HG03565 (cell line): ENCODE results near the gene LINC00237.
A peak's percentile ranks its signal among the peaks of the same experiment; 100 is the strongest.

Experiments
- ATAC-seq: cut with Tn5 transposase; IDR thresholded peaks from one replicate; pipeline ENCODE4 v1.9.1; 2021; ENCODE audit warnings: mild to moderate bottlenecking, moderate library complexity; ENCODE audit not compliant: unreplicated experiment

The LINC00237 gene

DNA sequence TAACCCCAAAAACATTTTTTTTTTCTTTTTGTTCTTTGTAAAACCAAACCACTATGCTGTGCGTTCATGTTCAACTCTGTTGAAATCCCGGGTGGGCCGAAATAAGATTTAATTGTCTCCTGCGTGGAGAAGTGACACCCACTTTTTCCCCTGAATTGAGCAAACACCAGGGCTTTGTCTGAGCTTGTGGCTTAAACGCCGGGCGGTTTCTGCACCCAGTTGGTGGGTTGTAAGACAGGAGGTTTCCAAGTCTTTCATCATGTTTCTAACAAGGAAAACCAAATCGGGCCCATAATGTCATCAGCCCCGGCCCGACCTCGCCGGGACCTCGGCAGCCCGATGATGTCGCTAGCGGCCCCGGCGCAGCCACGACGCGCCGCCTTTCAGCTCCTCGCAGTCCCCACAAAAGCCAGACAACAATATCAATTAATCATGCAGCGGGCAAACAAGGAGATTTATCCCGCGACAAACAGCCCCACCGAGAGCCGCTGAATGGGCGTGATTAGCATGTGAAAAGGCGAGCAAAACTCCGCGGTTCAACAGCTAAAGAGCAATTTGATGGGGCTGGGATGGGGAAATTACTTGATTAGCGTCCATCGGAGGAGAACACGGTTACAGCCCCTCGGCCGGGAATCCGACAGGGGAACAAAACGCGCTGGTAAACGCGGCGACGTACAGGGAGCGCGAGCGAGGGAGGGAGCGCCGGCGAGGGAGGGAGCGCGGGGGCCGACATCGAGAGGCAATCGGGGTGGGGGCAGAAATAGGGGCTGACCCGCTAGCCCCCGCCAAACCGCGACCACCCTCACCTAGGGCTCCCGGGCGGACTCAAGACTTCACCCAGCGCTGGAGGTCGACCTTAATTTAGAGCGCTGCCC lies 5.3 kb downstream of the LINC00237 start:
- ATAC-seq = no peak

DNA sequence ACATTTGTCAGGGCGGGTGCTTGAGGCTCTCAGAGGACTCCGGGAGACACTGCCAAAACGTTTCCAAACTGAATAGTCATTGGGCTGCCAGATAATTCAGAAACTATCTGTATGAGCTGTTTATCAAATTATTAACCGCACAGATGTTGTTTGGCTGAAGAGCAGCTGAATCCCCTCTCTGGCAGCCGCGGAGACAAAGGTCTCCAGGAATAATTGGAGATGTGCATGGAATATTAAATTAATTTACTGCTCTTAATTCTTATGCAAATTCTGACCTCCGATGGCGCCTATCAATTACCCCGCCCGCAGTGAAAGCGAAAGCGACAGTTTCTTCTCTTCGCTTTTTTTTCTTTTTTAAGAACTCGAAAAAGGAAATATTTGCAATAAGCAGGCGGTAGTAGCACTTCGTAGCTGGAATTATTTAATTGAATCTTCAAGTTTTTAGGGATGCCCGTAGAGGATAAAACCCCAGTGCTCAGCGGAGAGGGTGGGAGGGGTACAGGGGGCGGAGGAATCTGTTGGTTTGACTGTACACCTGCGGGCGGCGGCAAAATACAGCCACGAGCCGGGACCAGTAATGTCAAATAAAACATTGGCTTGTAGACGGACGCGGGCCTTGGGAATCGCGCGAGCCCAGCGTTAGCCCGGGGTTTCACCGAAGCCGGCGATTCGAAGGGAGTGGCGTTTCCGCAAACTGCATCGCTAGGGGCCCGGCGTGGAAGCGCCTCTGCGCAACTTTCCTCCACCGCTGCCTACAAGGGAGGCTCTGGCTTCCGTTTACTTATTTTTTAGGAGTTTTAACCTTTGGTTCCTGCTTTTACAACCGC lies 6.2 kb downstream of the LINC00237 start:
- ATAC-seq = no peak

DNA sequence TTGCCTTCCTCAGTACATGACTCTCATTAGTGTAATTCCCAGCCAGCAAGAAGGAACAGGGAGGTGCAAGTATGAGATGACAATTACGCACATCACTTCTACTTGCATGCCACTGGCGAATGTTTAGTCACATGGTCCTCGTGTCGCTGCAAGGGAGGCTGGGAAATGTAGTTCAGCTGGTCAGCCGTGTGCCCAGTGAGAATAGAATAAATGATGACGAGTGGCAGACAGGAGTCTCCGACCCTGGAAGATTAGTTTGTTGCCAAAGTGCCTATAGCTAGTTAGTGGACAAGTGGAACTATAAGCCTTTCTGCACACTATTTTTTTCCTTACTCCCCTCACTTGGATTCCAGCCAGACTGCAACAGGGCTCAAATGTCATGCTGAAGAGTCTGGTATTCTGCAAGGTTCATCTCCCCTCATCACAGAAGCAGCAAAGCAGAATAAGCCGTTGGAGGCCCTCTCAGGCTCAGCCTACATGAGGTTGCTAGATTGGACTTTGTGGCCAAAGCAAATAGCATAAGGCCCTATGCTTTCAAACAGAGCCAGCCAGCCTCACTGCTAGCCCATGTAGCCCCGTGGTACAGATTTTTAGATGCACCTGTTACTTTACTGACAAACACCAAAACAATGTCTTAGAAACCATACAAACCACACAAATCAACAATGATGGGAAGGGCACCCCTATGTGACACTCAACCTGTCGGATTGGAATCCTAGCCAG lies 9.7 kb downstream of the LINC00237 start:
- ATAC-seq = peak; percentile 51

DNA sequence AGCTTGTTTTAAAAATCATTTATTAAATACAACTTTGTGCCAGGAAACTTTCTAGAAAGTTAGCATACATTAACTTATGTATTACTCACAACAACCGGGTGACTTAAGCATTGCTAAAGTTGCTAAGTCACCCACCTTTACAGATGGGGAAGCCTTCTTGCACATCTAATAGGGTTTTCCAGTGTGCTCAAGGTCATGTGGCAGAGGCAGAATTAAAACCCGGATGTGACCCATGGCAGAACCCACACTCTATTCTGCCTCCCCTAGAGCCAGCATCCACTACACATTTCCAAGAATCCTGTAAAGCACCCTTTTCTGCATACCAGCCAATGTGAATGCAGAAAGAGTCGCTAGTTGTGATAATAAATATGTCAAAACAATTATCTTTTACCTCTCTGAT lies 13.4 kb downstream of the LINC00237 start:
- ATAC-seq = no peak

DNA sequence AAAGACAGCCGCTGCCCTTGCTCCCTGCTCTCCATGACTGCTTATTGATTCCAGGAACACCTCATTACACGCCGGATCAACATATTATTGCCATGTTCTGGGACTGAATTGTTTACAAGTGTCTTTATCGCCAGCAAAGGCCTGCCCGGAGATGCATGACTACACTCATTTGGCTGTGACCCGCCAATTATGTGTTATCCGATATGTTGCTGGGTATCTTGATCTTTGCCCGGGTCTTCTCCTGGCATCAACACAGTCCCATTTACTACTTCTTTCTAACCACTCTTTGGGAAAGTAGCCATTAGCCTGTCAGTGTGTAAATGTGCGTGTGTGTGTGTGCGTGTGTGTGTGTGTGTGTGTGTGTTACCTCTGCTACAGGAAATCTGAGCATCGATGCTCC lies 15.4 kb downstream of the LINC00237 start:
- no peak for ATAC-seq

DNA sequence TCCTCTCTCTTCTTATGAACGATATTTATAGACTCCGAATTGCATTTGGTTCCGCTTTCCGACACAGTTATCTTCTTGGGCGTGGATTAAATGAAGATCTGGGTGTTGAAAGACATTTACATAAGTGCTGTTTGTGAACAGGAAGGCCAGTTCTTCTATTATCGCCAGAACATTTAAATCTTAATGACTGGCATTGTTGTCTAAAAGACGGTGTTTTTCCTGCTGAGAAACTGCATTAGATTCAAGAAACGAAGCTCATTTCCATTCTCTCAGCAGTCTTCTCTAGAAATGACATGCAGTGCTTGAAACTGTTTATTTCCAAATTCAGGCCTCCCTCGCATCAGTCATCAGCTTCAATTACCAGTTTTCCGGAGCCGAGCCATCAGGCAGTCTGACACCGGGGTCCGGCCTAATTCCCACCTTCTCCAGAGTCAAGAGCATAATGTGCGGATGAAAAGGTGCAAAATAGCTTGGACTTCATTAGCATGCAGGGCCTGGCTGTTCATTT lies 16.0 kb downstream of the LINC00237 start:
- ATAC-seq = no peak

DNA sequence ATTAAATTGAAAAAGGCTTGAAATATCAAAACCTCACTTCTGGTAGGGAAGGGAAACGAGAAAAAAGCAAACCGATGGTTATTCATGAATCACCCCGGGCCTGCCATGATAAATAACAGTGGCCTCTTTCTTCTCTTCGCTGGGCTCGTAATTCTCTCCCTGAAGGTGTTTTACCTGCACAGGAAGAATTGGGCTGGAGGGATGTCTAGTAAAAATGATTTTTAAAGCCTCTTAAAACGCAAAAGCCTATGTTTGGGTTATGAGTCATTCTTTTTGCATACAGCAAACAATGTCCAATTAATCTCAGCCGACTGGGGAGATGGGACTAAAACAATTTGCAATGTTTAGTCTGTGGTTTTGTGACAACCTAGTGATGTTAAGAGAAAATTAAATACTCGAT lies 16.8 kb downstream of the LINC00237 start:
- ATAC-seq = no peak

DNA sequence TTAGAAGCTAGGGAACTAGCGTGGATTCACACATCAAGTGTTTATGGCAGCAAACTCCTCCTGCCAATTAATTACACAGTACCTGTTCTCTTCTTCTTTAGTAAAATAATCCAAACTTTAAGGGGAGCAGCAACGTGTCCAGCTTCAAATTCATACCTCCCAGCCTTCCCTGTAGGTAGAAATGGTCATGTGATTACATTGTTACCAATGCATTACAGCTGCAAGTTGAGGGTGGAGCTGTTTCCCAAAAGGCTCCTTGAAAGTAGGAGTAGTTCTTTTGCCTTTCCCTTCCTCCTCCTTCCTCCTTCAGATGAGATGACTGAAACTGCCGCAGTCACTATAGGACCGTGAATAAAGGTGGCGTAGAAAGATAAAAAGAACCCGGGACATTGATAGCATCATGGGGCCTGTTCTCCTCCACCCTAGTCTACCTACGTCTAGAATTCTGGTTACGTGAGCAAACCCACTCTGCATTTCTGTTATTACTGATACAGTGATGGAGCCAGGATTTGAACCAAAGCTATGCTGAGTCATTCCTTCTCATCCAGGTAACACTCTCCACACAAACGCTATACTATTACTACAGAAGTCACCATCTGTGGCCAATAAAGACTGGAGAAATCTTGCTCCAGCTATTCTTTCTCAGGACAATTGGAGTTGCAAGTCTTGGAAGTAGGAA lies 18.2 kb downstream of the LINC00237 start:
- no peak for ATAC-seq

DNA sequence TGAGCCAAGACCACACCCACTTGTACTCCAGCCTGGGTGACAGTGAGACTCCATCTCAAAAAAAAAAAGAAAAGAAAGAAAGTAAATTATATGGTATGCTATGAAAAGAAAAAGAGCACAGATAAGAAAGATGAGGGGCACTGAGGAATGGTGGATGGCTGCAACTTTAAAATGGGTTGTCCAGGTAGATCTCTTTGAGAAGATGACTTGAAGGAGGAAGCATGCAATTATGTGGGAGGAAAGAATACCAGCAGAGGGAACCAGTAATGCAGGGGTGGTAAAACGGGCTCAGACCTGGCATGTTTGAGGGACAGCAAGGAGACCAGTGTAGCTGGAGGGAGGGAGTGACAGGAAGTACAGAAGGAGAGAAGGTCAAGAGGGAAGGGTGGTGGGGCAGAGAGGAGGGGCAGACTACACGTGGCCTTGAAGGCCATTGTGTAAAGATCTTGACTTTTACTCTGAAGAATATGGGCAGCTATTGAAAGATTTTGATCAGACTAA lies 22.3 kb downstream of the LINC00237 start:
- ATAC-seq = no peak

DNA sequence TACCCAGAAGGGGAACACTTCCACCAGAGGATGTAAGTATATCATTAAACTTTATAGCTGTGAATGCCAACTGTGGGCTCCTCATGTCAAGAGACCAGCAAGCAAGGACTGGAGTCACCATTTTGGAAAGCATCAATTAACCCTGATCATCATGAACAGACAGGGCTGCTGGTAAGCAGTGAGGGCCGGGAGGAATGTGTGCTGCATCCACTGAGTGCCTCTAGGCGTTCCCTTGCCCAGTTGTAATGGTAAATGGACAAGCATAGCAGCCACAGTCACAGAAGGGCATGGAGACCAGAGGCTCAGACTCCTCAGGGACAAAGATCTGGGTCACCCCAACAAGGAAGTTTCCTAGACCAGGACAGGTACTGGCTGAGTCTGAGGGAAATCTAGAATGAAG lies 23.6 kb downstream of the LINC00237 start:
- no peak for ATAC-seq

DNA sequence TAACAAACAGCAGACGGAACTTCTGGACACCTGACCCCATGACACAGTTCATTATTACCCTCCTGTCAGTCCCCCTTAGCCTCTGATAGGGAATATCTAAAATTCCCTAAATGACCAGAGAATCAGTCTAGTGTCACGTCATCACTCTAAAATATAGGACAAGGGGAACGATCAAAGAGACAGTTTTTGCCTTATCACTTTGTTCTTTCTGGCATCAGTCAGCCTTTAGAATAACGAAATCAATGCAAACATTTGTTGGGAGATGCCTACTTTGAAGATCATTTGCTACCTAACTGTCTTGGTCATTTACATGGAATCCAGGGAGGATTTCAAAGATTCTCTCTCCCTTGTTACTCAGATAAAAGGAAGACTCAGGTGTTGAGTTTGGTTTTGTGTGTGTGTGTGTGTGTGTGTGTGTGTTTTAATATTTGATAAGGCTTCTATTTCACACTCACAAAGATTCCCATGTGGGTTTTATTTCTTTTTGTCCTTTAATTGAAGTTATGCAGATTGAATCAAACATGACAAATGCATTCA lies 28.3 kb downstream of the LINC00237 start:
- no peak for ATAC-seq

DNA sequence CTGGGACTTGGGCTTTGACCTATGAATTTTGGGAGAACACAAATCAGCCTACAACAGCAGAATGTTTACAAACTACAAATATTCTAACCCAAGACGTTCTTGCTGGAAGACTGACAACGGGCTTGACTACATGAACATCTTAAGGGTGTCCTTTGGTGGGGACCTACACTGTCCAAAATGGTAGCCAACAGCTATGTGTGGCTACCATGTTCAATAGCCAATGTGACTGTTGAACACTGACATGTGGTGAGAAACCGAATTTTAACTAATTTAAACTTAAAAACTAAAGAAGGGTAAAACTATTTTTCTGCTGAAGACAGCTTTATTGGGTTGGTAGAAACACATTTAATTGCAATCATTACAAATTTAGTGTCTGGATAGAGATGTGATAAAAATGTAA lies 30.1 kb downstream of the LINC00237 start:
- no peak for ATAC-seq

DNA sequence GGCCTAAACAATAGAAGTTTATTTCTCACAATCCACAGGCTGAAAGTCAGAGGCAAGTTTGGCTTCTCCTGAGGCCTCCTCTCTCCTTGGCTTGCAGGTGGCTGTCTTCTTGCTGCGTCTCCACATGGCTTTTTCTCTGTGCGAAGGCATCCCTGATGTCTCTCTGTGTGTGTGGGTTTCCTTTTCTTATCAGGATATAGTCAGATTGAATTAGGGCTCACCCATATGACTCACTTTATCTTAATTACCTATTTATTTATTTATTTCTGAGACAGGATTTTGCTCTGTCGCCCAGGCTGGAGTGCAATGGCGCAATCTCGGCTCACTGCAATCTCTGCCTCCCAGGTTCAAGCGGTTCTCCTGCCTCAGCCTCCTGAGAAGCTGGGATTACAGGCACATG lies 30.7 kb downstream of the LINC00237 start:
- ATAC-seq = no peak

DNA sequence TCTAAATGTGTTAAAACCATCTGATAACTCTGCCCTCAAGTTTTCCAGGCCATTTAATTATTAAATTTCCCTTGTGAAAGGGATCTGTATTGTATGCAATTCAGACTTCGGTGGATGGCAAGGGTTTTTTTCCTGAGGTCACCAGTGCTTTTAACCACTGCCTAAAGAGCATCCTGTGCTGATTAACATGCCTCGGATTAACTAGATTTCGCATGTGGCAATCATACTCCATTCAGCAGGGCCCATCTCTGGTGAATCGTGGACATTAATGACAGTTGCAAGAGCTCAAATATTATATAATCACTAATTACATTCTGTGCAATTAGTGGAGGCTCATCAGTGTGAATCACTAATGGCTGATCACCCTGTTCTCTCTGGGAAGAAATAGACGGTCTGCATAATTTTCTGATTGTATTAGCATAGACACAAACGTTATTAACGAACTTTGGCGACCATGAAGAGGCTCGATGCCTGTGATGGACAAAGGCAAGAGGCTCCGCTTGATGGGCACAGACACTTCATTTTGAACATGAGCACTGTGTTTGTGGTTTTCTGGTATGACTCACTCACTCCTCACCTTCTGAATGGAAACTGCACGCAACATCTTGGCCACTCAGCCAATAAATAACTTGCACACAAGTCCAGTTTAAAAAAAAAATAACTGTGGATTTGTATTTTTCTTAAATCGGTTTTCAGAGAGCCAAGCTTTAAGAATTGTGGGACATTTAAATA lies 31.4 kb downstream of the LINC00237 start:
- ATAC-seq = peak; percentile 99

DNA sequence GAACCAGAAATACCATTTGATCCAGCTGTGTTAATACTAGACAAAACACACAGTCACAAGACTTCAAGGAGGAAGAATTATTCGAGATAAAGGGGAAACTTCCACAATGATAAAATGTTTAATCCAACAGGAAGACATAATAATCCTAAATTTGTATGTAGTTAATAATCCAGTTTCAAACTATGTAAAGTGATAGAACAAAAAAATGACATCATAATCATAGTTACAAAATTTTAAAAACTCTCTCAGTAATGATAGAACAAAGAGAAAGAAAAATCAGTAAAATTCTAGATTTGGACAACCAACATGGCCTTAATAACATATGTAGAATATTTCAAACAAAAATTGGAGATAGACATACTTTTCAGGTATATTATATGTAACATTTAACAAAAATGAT lies 38.9 kb downstream of the LINC00237 start:
- no peak for ATAC-seq

DNA sequence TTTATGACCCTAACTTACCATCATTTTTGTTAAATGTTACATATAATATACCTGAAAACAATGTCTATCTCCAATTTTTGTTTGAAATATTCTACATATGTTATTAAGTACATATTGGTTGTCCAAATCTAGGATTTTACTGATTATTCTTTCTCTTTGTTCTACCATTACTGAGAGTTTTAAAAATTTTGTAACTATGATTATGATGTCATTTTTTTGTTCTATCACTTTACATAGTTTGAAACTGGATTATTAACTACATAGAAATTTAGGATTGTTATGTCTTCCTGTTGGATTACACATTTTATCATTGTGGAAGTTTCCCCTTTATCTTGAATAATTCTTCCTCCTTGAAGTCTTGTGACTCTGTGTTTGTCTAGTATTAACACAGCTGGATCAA lies 41.2 kb downstream of the LINC00237 start:
- no peak for ATAC-seq

DNA sequence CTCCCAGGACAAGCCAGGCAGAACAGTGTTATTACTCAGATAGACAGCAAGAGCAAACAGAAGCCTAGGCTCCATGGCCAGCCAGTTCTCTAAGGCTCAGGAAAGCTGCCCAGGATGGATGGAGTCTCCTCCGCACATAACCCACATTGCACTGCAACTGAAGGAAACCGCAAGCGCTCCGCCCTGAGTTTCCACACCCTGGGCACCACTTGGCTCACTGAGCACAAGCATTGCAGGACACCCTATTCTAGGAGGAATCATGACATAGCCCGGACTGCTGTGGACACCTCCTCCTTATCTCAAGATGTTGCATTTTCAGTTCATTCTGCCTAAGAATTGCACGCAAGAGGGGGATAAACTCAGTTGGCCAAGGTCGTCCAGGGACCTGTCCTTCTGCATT lies 42.9 kb downstream of the LINC00237 start:
- ATAC-seq = no peak

DNA sequence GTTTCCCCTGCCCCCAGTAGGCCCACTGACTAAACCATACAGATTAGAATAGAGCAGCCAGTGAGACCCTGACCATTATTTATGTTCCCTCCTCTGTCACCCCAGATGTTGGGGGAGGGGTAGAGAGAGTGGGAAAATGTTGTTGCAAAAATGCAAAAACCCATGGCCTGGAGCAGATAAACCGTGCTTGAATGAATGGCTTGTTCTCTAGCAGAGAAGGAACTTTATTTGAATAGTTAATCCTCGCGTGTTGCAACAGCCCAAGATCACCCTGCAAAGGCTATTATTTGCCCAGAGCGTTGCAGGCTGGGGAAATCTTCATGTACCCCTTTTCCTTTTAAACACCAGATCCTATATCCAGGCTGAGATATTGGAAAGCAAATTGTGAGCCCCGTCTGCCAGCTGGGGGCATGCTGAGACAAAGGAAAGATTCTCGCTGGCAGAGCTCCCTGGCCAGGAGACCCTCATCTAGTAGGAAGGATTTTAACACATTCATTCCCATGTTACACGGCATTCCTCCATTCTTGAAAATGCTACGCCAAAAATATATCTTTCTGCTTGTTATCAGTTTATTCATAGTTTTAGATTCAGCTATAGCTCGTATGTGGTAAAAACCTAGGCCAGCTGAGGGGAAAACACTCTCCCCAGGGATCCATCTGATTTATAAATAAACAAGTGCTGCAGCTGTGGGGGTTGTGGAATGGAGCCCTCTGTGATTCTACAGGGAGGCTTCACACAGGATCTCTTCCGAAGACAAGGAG lies 53.0 kb downstream of the LINC00237 start:
- ATAC-seq = no peak

DNA sequence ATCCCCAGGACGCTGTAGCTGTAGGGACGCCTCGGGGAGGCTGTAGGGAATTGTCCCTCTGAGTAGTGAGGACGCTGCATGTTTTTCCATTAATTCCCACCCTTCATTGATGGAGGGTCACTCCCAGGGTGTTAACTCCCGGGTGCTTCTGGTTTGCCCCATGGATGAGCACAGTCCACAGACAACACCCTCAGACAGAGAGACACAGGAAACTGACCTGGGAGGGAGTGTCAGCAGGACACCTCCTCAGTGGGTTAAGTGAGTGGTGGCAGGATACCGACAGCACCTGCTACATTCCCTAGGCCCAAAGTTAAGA lies 53.5 kb downstream of the LINC00237 start:
- no peak for ATAC-seq
